ENCODE results near the gene MRPL51. TPM values are rescaled to one million over a fixed set of nuclear protein-coding genes. Genes with fewer than 3 reads are reported as not detected.
"Not testable (repeated sequence)": the region's sequence is repeated elsewhere in the genome, so short reads cannot be mapped to it uniquely, and the experiment has no call there.

Gene MRPL51
- total RNA-seq: 132 and 186 TPM in 2 replicates

- peak; percentile 72 for DNase-seq (ENCODE audit: low read depth, low spot score)
These were observed at the start of gene MRPL51 for GRCh38 chr12:6492838-6493496. Gene MRPL51, minus strand, starts transcription at chr12:6493262. Its CDS starts 126 bp downstream, at chr12:6493136.

GRCh38 chr12:6542209-6543009, 49.3 kb upstream of the MRPL51 start:
- DNase-seq (ENCODE audit: low read depth, low spot score): no peak

GRCh38 chr12:6541371-6542165, 48.5 kb upstream of the MRPL51 start:
- no peak for DNase-seq (ENCODE audit: low read depth, low spot score)

GRCh38 chr12:6540181-6540877, 47.3 kb upstream of the MRPL51 start:
- DNase-seq (ENCODE audit: low read depth, low spot score): no peak

GRCh38 chr12:6539707-6540134, 46.7 kb upstream of the MRPL51 start:
- DNase-seq (ENCODE audit: low read depth, low spot score): no peak

- DNase-seq (ENCODE audit: low read depth, low spot score): no peak
These were observed 46.2 kb upstream of the MRPL51 start for GRCh38 chr12:6539314-6539682.

- no peak for DNase-seq (ENCODE audit: low read depth, low spot score)
These were observed 45.6 kb upstream of the MRPL51 start for GRCh38 chr12:6538420-6539313.

GRCh38 chr12:6537580-6538419, 44.7 kb upstream of the MRPL51 start:
- DNase-seq (ENCODE audit: low read depth, low spot score): not testable (repeated sequence)

GRCh38 chr12:6536894-6537579, 44.0 kb upstream of the MRPL51 start:
- DNase-seq (ENCODE audit: low read depth, low spot score): no peak

GRCh38 chr12:6535960-6536847, 43.1 kb upstream of the MRPL51 start:
- no peak for DNase-seq (ENCODE audit: low read depth, low spot score)

- no peak for DNase-seq (ENCODE audit: low read depth, low spot score)
These were observed 42.6 kb upstream of the MRPL51 start for GRCh38 chr12:6535697-6535946.

- DNase-seq (ENCODE audit: low read depth, low spot score): peak; percentile 71
These were observed 42.1 kb upstream of the MRPL51 start for GRCh38 chr12:6534945-6535696.

- no peak for DNase-seq (ENCODE audit: low read depth, low spot score)
These were observed 41.6 kb upstream of the MRPL51 start for GRCh38 chr12:6534695-6534944.

- peak; percentile 90 for DNase-seq (ENCODE audit: low read depth, low spot score)
These were observed 41.0 kb upstream of the MRPL51 start, which contains the start of gene GAPDH for GRCh38 chr12:6533923-6534694. Gene GAPDH, plus strand, starts transcription at chr12:6534517. Its CDS starts 316 bp downstream, at chr12:6534833.

GRCh38 chr12:6533653-6533922, 40.5 kb upstream of the MRPL51 start:
- no peak for DNase-seq (ENCODE audit: low read depth, low spot score)

GRCh38 chr12:6532927-6533652, 40.0 kb upstream of the MRPL51 start:
- DNase-seq (ENCODE audit: low read depth, low spot score): no peak

All from pulmonary artery endothelial cell (primary cell).